Measurements from ENCODE around the gene KRTAP12-2.

DNA sequence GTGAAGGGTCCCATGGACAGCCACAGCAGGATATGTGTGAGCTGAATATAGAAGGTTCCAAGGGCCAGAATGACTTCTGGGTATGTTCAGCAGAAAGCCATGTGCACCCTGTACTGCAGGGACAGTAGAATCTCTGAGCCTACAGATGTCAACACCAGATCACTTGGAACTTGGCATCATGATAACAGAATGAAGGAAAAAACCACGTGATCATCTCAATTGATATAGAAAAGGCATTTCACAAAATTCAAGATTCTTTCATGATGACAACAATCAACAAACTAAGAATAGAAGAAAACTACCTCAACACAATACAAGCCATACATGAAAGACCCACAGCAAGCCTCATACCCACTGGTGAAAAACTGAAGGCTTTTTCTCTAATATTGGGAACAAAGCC is 885 bp upstream of the KRTAP12-2 start:
- TF ChIP-seq, protein P1, sequence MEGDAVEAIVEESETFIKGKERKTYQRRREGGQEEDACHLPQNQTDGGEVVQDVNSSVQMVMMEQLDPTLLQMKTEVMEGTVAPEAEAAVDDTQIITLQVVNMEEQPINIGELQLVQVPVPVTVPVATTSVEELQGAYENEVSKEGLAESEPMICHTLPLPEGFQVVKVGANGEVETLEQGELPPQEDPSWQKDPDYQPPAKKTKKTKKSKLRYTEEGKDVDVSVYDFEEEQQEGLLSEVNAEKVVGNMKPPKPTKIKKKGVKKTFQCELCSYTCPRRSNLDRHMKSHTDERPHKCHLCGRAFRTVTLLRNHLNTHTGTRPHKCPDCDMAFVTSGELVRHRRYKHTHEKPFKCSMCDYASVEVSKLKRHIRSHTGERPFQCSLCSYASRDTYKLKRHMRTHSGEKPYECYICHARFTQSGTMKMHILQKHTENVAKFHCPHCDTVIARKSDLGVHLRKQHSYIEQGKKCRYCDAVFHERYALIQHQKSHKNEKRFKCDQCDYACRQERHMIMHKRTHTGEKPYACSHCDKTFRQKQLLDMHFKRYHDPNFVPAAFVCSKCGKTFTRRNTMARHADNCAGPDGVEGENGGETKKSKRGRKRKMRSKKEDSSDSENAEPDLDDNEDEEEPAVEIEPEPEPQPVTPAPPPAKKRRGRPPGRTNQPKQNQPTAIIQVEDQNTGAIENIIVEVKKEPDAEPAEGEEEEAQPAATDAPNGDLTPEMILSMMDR (conservative IDR thresholded peaks at IDR 0.05 in 1 of 2, IDR thresholded peaks at IDR 0.05 in 1 of 2; ENCODE audit: extremely low read depth in 1 of 2, insufficient read depth in 1 of 2, low read depth in 1 of 2, low read length in 2 of 2), result no peak
- no peak for TF ChIP-seq EZH2 (IDR thresholded peaks at IDR 0.05; ENCODE audit: borderline replicate concordance, low read length)

Measured in mammary epithelial cell (primary cell).